ENCODE measurements around the gene IRF4. TPM values are rescaled to one million over a fixed set of nuclear protein-coding genes. Genes with fewer than 3 reads are reported as not detected.

The IRF4 gene
- total RNA-seq, 1 experiment from 2014 or later: 0.37 TPM

DNA sequence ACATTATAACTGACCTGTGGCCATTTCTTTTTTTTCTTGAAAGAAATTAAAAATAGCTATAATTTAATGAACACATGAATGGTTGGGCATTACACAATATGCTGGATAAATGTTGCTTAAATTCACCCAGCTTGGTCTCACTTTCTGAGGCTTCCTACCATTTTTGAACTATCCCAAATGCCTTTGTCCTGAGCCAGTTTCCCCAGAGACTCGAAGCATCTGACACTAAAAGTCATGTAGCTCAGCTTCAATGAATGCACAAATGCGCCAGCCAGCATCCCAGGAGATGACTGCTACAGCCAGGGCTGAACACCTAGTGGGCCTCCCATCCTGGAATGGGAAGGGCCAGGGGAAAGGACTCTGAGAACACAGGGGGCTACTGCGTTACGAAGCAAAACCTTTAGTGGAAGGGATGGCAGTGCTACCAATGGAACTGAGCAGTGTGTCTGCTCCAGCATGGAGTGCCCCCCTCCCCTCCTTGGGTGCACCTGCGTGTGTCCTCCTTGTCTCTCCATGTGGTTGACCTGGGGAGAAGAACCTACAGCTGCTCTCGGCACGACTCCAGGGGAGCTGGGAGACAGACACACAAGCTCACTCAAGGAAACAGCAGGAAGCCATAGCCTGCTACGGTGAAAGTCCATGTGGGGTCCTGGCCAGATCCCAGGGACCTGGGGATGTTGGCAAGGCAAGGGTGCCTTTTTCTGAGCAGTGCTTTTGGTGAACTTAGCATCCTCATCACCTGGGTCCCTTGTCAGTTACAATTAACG lies 60.9 kb downstream of the IRF4 start:
- Histone ChIP-seq H3K4me3 (ENCODE audit: low read depth, low read length, poor library complexity, severe bottlenecking) (no peak overlapping the region), H3K9me3 (ENCODE audit: low read depth, low read length, poor library complexity, severe bottlenecking) (no peaks in the 10 kb centered on the region), H3K36me3 (ENCODE audit: insufficient read depth, low read length, poor library complexity, severe bottlenecking) (no peaks in the 10 kb centered on the region), H3K4me1 (ENCODE audit: insufficient read depth, low read length, poor library complexity, severe bottlenecking) (no peaks in the 10 kb centered on the region), H3K27me3 (replicated peaks; ENCODE audit: insufficient read depth, low read depth, low read length, poor library complexity) (peaks cover 22% of the 10 kb centered on the region), H3K27ac (ENCODE audit: low read depth, low read length, poor library complexity, severe bottlenecking) (no peak overlapping the region)
- no TSS peak for BruUV-seq (replicated peaks)
- no peak for DNase-seq (ENCODE audit: low spot score)
- no peak for TF ChIP-seq EZH2 (IDR thresholded peaks at IDR 0.05; ENCODE audit: borderline replicate concordance, low read depth, low read length, poor library complexity, severe bottlenecking)
- TF ChIP-seq, protein P1, sequence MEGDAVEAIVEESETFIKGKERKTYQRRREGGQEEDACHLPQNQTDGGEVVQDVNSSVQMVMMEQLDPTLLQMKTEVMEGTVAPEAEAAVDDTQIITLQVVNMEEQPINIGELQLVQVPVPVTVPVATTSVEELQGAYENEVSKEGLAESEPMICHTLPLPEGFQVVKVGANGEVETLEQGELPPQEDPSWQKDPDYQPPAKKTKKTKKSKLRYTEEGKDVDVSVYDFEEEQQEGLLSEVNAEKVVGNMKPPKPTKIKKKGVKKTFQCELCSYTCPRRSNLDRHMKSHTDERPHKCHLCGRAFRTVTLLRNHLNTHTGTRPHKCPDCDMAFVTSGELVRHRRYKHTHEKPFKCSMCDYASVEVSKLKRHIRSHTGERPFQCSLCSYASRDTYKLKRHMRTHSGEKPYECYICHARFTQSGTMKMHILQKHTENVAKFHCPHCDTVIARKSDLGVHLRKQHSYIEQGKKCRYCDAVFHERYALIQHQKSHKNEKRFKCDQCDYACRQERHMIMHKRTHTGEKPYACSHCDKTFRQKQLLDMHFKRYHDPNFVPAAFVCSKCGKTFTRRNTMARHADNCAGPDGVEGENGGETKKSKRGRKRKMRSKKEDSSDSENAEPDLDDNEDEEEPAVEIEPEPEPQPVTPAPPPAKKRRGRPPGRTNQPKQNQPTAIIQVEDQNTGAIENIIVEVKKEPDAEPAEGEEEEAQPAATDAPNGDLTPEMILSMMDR (conservative IDR thresholded peaks at IDR 0.05; ENCODE audit: low read depth, low read length): no peak
- ChIA-PET POLR2A (ENCODE audit: low non-redundant PET) (no interaction called here), CTCF (no interaction called here)
- intact Hi-C loops (cut with micrococcal nuclease; ENCODE audit: unreplicated experiment): no loop called here

DNA sequence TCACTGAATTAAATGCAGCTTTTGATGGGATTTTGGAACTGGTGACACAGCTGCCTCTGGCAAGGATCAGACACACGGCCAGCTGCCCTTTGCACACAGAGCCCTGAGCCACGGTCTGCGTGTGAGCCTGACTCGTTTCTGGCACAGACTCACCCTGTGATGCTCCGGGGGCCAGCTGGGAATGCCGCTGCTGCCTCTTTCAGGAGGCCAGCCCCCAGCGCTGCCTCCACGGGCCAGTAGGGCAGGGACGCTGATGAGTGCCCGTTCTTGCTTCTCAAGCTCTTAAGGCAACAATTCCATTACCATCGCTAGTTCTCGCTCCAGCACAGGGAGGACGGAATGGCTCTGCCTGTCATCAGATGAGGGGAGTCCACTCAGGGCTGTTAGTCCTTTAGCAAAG lies 61.6 kb downstream of the IRF4 start:
- Histone ChIP-seq H3K36me3 (ENCODE audit: insufficient read depth, low read length, poor library complexity, severe bottlenecking) (no peaks in the 10 kb centered on the region), H3K9me3 (ENCODE audit: low read depth, low read length, poor library complexity, severe bottlenecking) (no peaks in the 10 kb centered on the region), H3K27me3 (replicated peaks; ENCODE audit: insufficient read depth, low read depth, low read length, poor library complexity) (peaks cover 22% of the 10 kb centered on the region), H3K4me3 (ENCODE audit: low read depth, low read length, poor library complexity, severe bottlenecking) (no peak overlapping the region), H3K4me1 (ENCODE audit: insufficient read depth, low read length, poor library complexity, severe bottlenecking) (no peaks in the 10 kb centered on the region), H3K27ac (ENCODE audit: low read depth, low read length, poor library complexity, severe bottlenecking) (no peak overlapping the region)
- no TSS peak for BruUV-seq (replicated peaks)
- CTCF ChIA-PET: no interaction called here
- no peak for DNase-seq (ENCODE audit: low spot score)
- no peak for TF ChIP-seq EZH2 (IDR thresholded peaks at IDR 0.05; ENCODE audit: borderline replicate concordance, low read depth, low read length, poor library complexity, severe bottlenecking)
- TF ChIP-seq, protein P1 (conservative IDR thresholded peaks at IDR 0.05; ENCODE audit: low read depth, low read length): no peak
- POLR2A ChIA-PET (ENCODE audit: low non-redundant PET): no interaction called here
- intact Hi-C loops (cut with micrococcal nuclease; ENCODE audit: unreplicated experiment): no loop called here

DNA sequence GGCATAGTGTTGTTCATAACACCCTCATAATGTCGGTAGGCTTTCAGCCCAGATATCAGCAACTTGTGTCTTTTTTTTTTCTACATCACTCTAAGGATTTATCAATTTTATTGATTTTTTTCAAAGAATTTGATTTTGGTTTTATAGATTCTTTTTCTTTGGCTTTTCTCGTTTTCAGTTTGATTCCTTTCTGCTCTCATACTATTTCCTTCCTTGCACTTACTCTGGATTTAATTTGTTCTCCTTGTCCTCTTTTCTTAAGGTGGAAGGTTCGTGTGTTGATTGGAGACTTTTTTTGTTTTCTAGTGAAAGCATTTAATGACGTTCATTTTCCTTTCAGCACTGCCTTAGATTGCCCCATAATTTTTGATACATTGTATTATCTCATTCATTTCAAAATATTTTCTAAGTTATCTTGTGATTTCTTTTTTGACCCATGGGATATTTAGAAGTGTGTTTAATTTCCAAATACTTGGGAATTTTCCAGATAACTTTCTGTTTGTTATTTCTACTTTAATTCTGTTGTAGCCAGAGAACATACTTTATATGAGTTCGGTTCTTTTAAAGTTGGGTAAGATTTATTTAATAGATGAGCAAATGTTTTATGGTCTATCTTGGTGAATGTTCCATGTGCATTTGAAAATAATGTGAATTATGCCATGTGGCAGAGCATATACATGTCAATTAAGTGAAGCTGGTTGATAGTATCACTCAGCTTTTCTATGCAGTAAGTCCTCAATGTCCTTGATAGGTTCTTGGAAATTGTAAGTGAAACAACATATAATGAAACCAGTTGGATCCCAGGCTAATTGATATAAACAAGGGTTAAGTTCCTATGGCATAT lies 62.8 kb downstream of the IRF4 start:
- DNase-seq (ENCODE audit: low spot score): no peak
- no peak overlapping the region for H3K4me3 ChIP-seq (ENCODE audit: low read depth, low read length, poor library complexity, severe bottlenecking)
- H3K4me1 ChIP-seq (ENCODE audit: insufficient read depth, low read length, poor library complexity, severe bottlenecking): no peaks in the 10 kb centered on the region
- H3K27me3 ChIP-seq (replicated peaks; ENCODE audit: insufficient read depth, low read depth, low read length, poor library complexity): peaks cover 22% of the 10 kb centered on the region
- intact Hi-C loops (cut with micrococcal nuclease; ENCODE audit: unreplicated experiment): no loop called here
- BruUV-seq (replicated peaks): no TSS peak
- no peaks in the 10 kb centered on the region for H3K9me3 ChIP-seq (ENCODE audit: low read depth, low read length, poor library complexity, severe bottlenecking)
- ChIA-PET CTCF (no interaction called here), POLR2A (ENCODE audit: low non-redundant PET) (no interaction called here)
- TF ChIP-seq, protein P1 (conservative IDR thresholded peaks at IDR 0.05; ENCODE audit: low read depth, low read length): no peak
- TF ChIP-seq EZH2 (IDR thresholded peaks at IDR 0.05; ENCODE audit: borderline replicate concordance, low read depth, low read length, poor library complexity, severe bottlenecking): no peak
- H3K27ac ChIP-seq (ENCODE audit: low read depth, low read length, poor library complexity, severe bottlenecking): no peak overlapping the region
- H3K36me3 ChIP-seq (ENCODE audit: insufficient read depth, low read length, poor library complexity, severe bottlenecking): no peaks in the 10 kb centered on the region

Data from A673 (cell line).